ENCODE results near the gene PARVB. TPM values are rescaled to one million over a fixed set of nuclear protein-coding genes. Genes with fewer than 3 reads are reported as not detected.

The PARVB gene
- total and polyA plus RNA-seq, 5 donors from 2014 or later, result 3.7 to 20.6 (median 6.2) TPM

- H3K27ac Mint-ChIP-seq, result no peak overlapping the region
- H3K4me1 Mint-ChIP-seq, result no peaks in the 10 kb centered on the region
- H3K36me3 Mint-ChIP-seq, result no peaks in the 10 kb centered on the region
- no peaks in the 10 kb centered on the region for H3K9me3 Mint-ChIP-seq
- H3K27ac ChIP-seq (ENCODE audit: insufficient read depth, low read length, poor library complexity, severe bottlenecking), result no peak overlapping the region
- no peaks in the 10 kb centered on the region for H3K9me3 ChIP-seq (ENCODE audit: control insufficient read depth in 2 of 2, low read length in 2 of 2)
- no peak overlapping the region for H3K4me3 Mint-ChIP-seq
- no peaks in the 10 kb centered on the region for H3K36me3 ChIP-seq (ENCODE audit: control insufficient read depth, insufficient read depth, low read length)
- no peaks in the 10 kb centered on the region for H3K27me3 ChIP-seq (ENCODE audit: control insufficient read depth, insufficient read depth, low read length)
- no peak overlapping the region for H3K4me3 ChIP-seq (ENCODE audit: low read depth, low read length)
- no peaks in the 10 kb centered on the region for H3K4me1 ChIP-seq (ENCODE audit: control insufficient read depth, insufficient read depth, low read length, poor library complexity, severe bottlenecking)
- H3K27me3 Mint-ChIP-seq, result no peaks in the 10 kb centered on the region
- DNase-seq (no peak), ATAC-seq (ENCODE audit: low read depth in 2 of 2) (peak; percentile 37 to 43)
Observed at GRCh38 chr22:44172370-44173108, 148.4 kb downstream of the PARVB start.

- H3K4me3 Mint-ChIP-seq, result no peak overlapping the region
- no peak for DNase-seq
- H3K27ac ChIP-seq (ENCODE audit: insufficient read depth, low read length, poor library complexity, severe bottlenecking), result no peak overlapping the region
- no peaks in the 10 kb centered on the region for H3K27me3 Mint-ChIP-seq
- H3K4me1 ChIP-seq (ENCODE audit: control insufficient read depth, insufficient read depth, low read length, poor library complexity, severe bottlenecking), result no peaks in the 10 kb centered on the region
- no peak for ATAC-seq (ENCODE audit: low read depth in 2 of 2)
- no peaks in the 10 kb centered on the region for H3K36me3 ChIP-seq (ENCODE audit: control insufficient read depth, insufficient read depth, low read length)
- no peaks in the 10 kb centered on the region for H3K36me3 Mint-ChIP-seq
- no peak overlapping the region for H3K27ac Mint-ChIP-seq
- H3K27me3 ChIP-seq (ENCODE audit: control insufficient read depth, insufficient read depth, low read length), result no peaks in the 10 kb centered on the region
- no peaks in the 10 kb centered on the region for H3K9me3 ChIP-seq (ENCODE audit: control insufficient read depth in 2 of 2, low read length in 2 of 2)
- no peaks in the 10 kb centered on the region for H3K9me3 Mint-ChIP-seq
- H3K4me3 ChIP-seq (ENCODE audit: low read depth, low read length), result no peak overlapping the region
- no peaks in the 10 kb centered on the region for H3K4me1 Mint-ChIP-seq
Observed at GRCh38 chr22:44173154-44173553, 149.1 kb downstream of the PARVB start.

- Mint-ChIP-seq H3K4me3 (no peak overlapping the region), H3K9me3 (no peaks in the 10 kb centered on the region), H3K27me3 (no peaks in the 10 kb centered on the region), H3K36me3 (no peaks in the 10 kb centered on the region), H3K4me1 (peaks cover 0 to 6% (median 3%) of the 10 kb centered on the region in 4 donors), H3K27ac (no peak overlapping the region)
- DNase-seq (no peak), ATAC-seq (ENCODE audit: low read depth in 2 of 2) (no peak)
- no peaks in the 10 kb centered on the region for H3K9me3 ChIP-seq (ENCODE audit: control insufficient read depth in 2 of 2, low read length in 2 of 2)
- H3K4me1 ChIP-seq (ENCODE audit: control insufficient read depth, insufficient read depth, low read length, poor library complexity, severe bottlenecking), result peaks cover 1% of the 10 kb centered on the region
- no peaks in the 10 kb centered on the region for H3K36me3 ChIP-seq (ENCODE audit: control insufficient read depth, insufficient read depth, low read length)
- no peak overlapping the region for H3K4me3 ChIP-seq (ENCODE audit: low read depth, low read length)
- H3K27ac ChIP-seq (ENCODE audit: insufficient read depth, low read length, poor library complexity, severe bottlenecking), result no peak overlapping the region
- no peaks in the 10 kb centered on the region for H3K27me3 ChIP-seq (ENCODE audit: control insufficient read depth, insufficient read depth, low read length)
Observed at GRCh38 chr22:44175676-44176075, 151.6 kb downstream of the PARVB start.

GRCh38 chr22:44179196-44179988 is 155.3 kb downstream of the PARVB start:
- Histone ChIP-seq H3K9me3 (ENCODE audit: control insufficient read depth in 2 of 2, low read length in 2 of 2) (no peaks in the 10 kb centered on the region), H3K27ac (ENCODE audit: insufficient read depth, low read length, poor library complexity, severe bottlenecking) (no peak overlapping the region), H3K4me1 (ENCODE audit: control insufficient read depth, insufficient read depth, low read length, poor library complexity, severe bottlenecking) (peaks cover 24% of the 10 kb centered on the region), H3K36me3 (ENCODE audit: control insufficient read depth, insufficient read depth, low read length) (no peaks in the 10 kb centered on the region), H3K4me3 (ENCODE audit: low read depth, low read length) (no peak overlapping the region), H3K27me3 (ENCODE audit: control insufficient read depth, insufficient read depth, low read length) (no peaks in the 10 kb centered on the region)
- peaks cover 0 to 25% (median 13%) of the 10 kb centered on the region in 4 donors for H3K4me1 Mint-ChIP-seq
- peak overlapping the region in 2 of 4 donors; percentile 27 to 77 for H3K4me3 Mint-ChIP-seq
- ATAC-seq (ENCODE audit: low read depth in 2 of 2) (no peak), DNase-seq (no peak)
- H3K36me3 Mint-ChIP-seq, result no peaks in the 10 kb centered on the region
- no peaks in the 10 kb centered on the region for H3K9me3 Mint-ChIP-seq
- H3K27me3 Mint-ChIP-seq, result no peaks in the 10 kb centered on the region
- no peak overlapping the region for H3K27ac Mint-ChIP-seq

GRCh38 chr22:44179989-44180705 is 156.0 kb downstream of the PARVB start:
- Mint-ChIP-seq H3K4me3 (peak overlapping the region; percentile 90 to 99 (median 94)), H3K4me1 (peaks cover 0 to 31% (median 17%) of the 10 kb centered on the region in 4 donors), H3K27ac (peak overlapping the region; percentile 86 to 99 (median 88)), H3K36me3 (no peaks in the 10 kb centered on the region), H3K9me3 (no peaks in the 10 kb centered on the region), H3K27me3 (no peaks in the 10 kb centered on the region)
- DNase-seq (peak in 1 of 3 donors; percentile 9), ATAC-seq (ENCODE audit: low read depth in 2 of 2) (no peak)
- Histone ChIP-seq H3K4me3 (ENCODE audit: low read depth, low read length) (peak overlapping the region; percentile 77), H3K36me3 (ENCODE audit: control insufficient read depth, insufficient read depth, low read length) (peaks cover 2% of the 10 kb centered on the region), H3K27ac (ENCODE audit: insufficient read depth, low read length, poor library complexity, severe bottlenecking) (no peak overlapping the region), H3K9me3 (ENCODE audit: control insufficient read depth in 2 of 2, low read length in 2 of 2) (no peaks in the 10 kb centered on the region), H3K27me3 (ENCODE audit: control insufficient read depth, insufficient read depth, low read length) (no peaks in the 10 kb centered on the region), H3K4me1 (ENCODE audit: control insufficient read depth, insufficient read depth, low read length, poor library complexity, severe bottlenecking) (peaks cover 24% of the 10 kb centered on the region)

- H3K36me3 ChIP-seq (ENCODE audit: control insufficient read depth, insufficient read depth, low read length), result peaks cover 4% of the 10 kb centered on the region
- no peaks in the 10 kb centered on the region for H3K9me3 Mint-ChIP-seq
- ATAC-seq (ENCODE audit: low read depth in 2 of 2) (peak; percentile 34 to 43), DNase-seq (peak; percentile 34 to 76 (median 60))
- no peaks in the 10 kb centered on the region for H3K9me3 ChIP-seq (ENCODE audit: control insufficient read depth in 2 of 2, low read length in 2 of 2)
- peaks cover 0 to 35% (median 18%) of the 10 kb centered on the region in 4 donors for H3K4me1 Mint-ChIP-seq
- H3K4me3 ChIP-seq (ENCODE audit: low read depth, low read length), result peak within 1 kb of the TSS; percentile 77
- H3K27ac Mint-ChIP-seq, result peak within 1 kb of the TSS; percentile 86 to 99 (median 88)
- peak within 1 kb of the TSS; percentile 90 to 99 (median 94) for H3K4me3 Mint-ChIP-seq
- peak within 1 kb of the TSS; percentile 78 for H3K27ac ChIP-seq (ENCODE audit: insufficient read depth, low read length, poor library complexity, severe bottlenecking)
- H3K36me3 Mint-ChIP-seq, result no peaks in the 10 kb centered on the region
- no peaks in the 10 kb centered on the region for H3K27me3 Mint-ChIP-seq
- H3K27me3 ChIP-seq (ENCODE audit: control insufficient read depth, insufficient read depth, low read length), result no peaks in the 10 kb centered on the region
- H3K4me1 ChIP-seq (ENCODE audit: control insufficient read depth, insufficient read depth, low read length, poor library complexity, severe bottlenecking), result peaks cover 24% of the 10 kb centered on the region
Observed at GRCh38 chr22:44180706-44181032, 156.6 kb downstream of the PARVB start, which contains the start of gene PARVG. TSS of gene PARVG (plus strand) at chr22:44180925. CDS start at chr22:44183330, 2,405 bp downstream.

- Mint-ChIP-seq H3K4me3 (peak overlapping the region; percentile 90 to 99 (median 94)), H3K27me3 (no peaks in the 10 kb centered on the region)
Observed at GRCh38 chr22:44181033-44181911, 157.2 kb downstream of the PARVB start.

More at GRCh38 chr22:44181033-44181911, 157.2 kb downstream of the PARVB start:
- ATAC-seq (ENCODE audit: low read depth in 2 of 2) (peak; percentile 67 to 76), DNase-seq (peak; percentile 52 to 78 (median 54))
- peaks cover 0 to 35% (median 18%) of the 10 kb centered on the region in 4 donors for H3K4me1 Mint-ChIP-seq
- peak overlapping the region; percentile 78 for H3K27ac ChIP-seq (ENCODE audit: insufficient read depth, low read length, poor library complexity, severe bottlenecking)
- no peaks in the 10 kb centered on the region for H3K9me3 Mint-ChIP-seq
- H3K27me3 ChIP-seq (ENCODE audit: control insufficient read depth, insufficient read depth, low read length), result no peaks in the 10 kb centered on the region
- H3K4me3 ChIP-seq (ENCODE audit: low read depth, low read length), result peak overlapping the region; percentile 77
- peaks cover 10% of the 10 kb centered on the region for H3K36me3 ChIP-seq (ENCODE audit: control insufficient read depth, insufficient read depth, low read length)
- peaks cover 24% of the 10 kb centered on the region for H3K4me1 ChIP-seq (ENCODE audit: control insufficient read depth, insufficient read depth, low read length, poor library complexity, severe bottlenecking)
- peaks cover 1% of the 10 kb centered on the region for H3K36me3 Mint-ChIP-seq
- H3K9me3 ChIP-seq (ENCODE audit: control insufficient read depth in 2 of 2, low read length in 2 of 2), result no peaks in the 10 kb centered on the region
- peak overlapping the region; percentile 86 to 99 (median 88) for H3K27ac Mint-ChIP-seq

Measured in CD4-positive, CD25-positive, alpha-beta regulatory T cell (primary cell).